ENCODE results near the gene SETDB1. TPM values are rescaled to one million over a fixed set of nuclear protein-coding genes. Genes with fewer than 3 reads are reported as not detected.
A peak's percentile ranks its signal among the peaks of the same experiment; 100 is the strongest.

SETDB1 gene
- total RNA-seq, 3 donors from 2014 or later, result 37.0 to 40.7 (median 40.7) TPM

DNA sequence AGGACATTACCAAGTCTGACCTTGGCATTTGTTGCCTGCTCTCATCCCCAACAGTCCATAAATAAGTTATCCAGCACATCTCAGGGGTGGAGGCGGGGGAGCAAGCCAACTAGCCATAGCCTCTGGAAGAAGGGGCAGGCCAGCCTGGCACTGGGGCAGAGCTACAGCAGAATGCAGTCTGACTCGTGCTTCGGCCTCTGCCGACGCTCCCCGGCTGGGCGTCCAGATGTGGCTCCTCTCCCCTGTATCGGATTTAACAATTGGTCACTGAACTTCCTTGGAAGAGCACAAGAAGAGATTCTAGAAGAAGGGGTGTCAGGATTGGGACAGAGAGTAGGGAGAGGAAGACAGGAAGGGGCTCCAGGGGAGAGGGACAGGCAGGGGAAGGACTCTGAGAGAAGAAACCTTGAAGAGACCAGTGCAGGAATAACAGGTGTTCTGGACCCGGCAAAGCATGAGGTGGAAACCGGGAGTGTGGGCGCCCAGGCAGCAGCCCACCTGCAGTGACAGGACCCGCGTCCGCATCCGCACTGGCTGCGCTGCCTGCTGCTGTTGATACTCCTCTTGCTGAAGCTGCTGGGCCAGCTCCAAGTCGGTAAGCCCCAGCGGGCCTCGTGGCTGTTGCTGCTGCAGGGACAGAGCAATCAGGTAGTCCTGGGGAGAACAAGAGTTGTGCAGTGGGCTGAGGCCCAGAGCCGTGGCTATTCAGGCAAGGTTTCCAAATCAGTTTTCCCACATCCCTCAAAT is 71.1 kb downstream of the SETDB1 start:
- ATAC-seq, result no peak

DNA sequence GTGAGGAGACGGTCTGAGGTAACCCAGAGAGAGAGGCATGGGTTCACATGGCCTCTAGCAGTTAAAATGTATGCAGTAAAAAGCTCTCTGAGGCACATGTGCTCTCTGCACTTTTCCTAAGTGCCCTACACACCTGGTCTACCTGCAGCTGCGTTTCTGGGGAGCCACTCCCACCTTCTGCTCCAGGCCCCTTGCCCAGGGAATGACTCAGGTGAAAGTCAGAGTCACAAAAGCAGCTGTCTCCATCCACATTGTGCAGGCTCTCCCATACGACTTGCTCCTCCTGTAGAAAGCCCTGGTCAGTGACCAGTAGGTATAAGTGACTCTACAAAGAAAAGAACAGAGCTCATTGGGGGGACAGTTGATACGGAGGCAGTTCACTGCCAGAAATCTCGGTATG is 71.8 kb downstream of the SETDB1 start:
- no peaks in the 10 kb centered on the region for H3K27me3 Mint-ChIP-seq (ENCODE audit: low read depth)
- DNase-seq (no peak), ATAC-seq (no peak)
- peaks cover 34% of the 10 kb centered on the region for H3K4me1 Mint-ChIP-seq (ENCODE audit: low read depth)
- H3K9me3 Mint-ChIP-seq, result no peaks in the 10 kb centered on the region
- H3K4me3 Mint-ChIP-seq, result no peak overlapping the region
- H3K36me3 Mint-ChIP-seq (ENCODE audit: insufficient read depth), result peaks cover 18% of the 10 kb centered on the region

More for the DNA sequence above, 71.1 kb downstream of the SETDB1 start:
- DNase-seq, result no peak
- peaks cover 16% of the 10 kb centered on the region for H3K36me3 Mint-ChIP-seq (ENCODE audit: insufficient read depth)
- H3K9me3 Mint-ChIP-seq, result no peaks in the 10 kb centered on the region
- no peaks in the 10 kb centered on the region for H3K27me3 Mint-ChIP-seq (ENCODE audit: low read depth)
- no peak overlapping the region for H3K4me3 Mint-ChIP-seq
- H3K4me1 Mint-ChIP-seq (ENCODE audit: low read depth), result peaks cover 28% of the 10 kb centered on the region

DNA sequence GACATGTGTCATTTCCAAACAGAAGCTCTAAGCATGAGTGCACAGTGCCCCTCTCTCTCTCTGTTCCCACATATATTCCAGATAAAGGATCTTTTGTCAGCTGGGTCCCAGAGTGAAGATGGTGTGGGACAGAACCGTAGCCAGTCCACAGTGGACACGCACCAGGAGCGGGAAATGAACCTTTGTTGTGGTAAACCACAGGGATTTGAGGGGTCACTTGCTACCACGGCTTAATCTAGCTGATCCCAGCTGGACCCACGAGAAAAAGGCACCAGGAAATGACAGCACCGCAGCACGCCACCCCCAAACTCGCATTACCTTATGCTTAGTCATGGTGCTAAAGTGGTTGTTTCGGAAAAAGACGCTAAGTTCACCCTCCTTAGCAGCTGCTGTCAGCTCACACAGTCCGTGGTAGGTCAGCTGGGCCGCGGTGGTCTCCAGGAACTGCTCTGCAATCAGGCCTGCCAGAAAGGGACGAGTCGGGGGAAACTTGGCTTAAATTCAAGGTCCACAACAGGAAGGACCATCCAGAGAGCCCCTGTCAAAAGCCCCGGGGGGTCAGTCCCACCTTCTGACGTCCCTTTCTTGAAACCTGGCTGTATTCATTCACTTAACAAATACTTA is 73.0 kb downstream of the SETDB1 start:
- Mint-ChIP-seq H3K27me3 (ENCODE audit: low read depth) (no peaks in the 10 kb centered on the region), H3K9me3 (no peaks in the 10 kb centered on the region), H3K36me3 (ENCODE audit: insufficient read depth) (peaks cover 18% of the 10 kb centered on the region), H3K4me1 (ENCODE audit: low read depth) (peaks cover 44% of the 10 kb centered on the region), H3K4me3 (no peak overlapping the region)
- DNase-seq, result no peak
- peak; percentile 61 to 70 for ATAC-seq

DNA sequence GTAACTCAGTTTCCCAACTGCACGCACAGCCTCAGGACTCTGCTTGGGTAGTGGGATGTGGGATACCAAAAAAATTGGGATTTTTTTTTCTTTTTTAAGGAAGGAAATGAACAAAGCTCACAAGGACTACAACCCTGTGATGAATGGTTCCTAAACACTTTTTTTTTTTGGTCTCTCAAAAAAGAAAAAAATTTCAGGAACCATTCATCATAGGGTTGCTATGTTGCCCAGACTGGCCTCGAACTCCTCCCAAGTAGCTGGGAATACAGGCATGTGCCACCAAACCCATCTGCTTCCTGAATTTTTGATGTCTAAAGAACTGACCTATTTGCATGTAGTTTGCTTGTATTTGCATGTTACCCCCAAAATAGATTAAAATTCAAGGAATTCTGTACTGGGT is 73.8 kb downstream of the SETDB1 start:
- no peak for DNase-seq
- no peak for ATAC-seq
- Mint-ChIP-seq H3K36me3 (ENCODE audit: insufficient read depth) (peaks cover 18% of the 10 kb centered on the region), H3K27me3 (ENCODE audit: low read depth) (no peaks in the 10 kb centered on the region), H3K9me3 (no peaks in the 10 kb centered on the region), H3K4me1 (ENCODE audit: low read depth) (peaks cover 49% of the 10 kb centered on the region), H3K4me3 (no peak overlapping the region)

DNA sequence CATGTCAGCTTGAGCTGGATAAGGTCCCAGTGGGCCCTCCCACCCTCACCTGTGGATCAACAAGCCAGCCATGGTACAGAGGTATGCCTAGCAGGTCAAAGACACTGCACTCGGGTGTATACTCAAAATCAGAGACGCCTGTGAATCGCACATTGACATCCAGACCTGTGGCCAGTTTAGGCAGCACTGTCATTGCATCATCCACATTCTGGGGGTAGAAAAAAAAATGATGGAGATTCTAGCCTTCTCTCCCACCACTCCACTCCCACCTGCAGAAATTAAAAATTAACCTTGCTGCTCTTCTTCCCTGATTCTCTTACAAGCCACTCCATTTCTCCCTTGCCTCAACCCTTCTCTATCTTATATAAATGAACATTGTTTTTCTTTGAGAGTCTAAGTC is 74.2 kb downstream of the SETDB1 start:
- no peaks in the 10 kb centered on the region for H3K27me3 Mint-ChIP-seq (ENCODE audit: low read depth)
- no peak for DNase-seq
- H3K36me3 Mint-ChIP-seq (ENCODE audit: insufficient read depth), result peaks cover 18% of the 10 kb centered on the region
- H3K9me3 Mint-ChIP-seq, result no peaks in the 10 kb centered on the region
- peaks cover 52% of the 10 kb centered on the region for H3K4me1 Mint-ChIP-seq (ENCODE audit: low read depth)
- no peak overlapping the region for H3K4me3 Mint-ChIP-seq
- no peak for ATAC-seq

DNA sequence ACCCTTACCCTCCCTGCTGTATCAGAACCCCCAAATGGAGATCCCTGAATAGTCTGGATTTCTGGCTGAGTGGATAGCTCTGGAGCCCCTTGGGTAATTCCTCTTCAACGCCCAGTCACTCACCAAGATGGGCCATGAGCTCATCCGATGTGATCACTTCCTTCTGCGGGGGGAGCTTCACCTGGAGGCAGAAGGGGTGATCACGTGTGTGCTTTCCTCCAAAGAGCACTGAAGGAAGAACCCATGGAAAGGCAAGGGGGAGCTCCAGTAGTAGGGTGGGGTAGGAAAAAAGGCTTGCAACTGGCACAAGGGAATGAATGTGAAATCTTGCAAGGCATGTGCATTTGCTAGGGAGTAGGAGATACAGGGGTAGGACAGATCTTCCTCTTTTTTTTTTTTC is 75.4 kb downstream of the SETDB1 start:
- Mint-ChIP-seq H3K9me3 (no peaks in the 10 kb centered on the region), H3K4me3 (no peak overlapping the region), H3K36me3 (ENCODE audit: insufficient read depth) (peaks cover 18% of the 10 kb centered on the region), H3K4me1 (ENCODE audit: low read depth) (peaks cover 60% of the 10 kb centered on the region), H3K27me3 (ENCODE audit: low read depth) (no peaks in the 10 kb centered on the region)
- ATAC-seq (no peak), DNase-seq (no peak)

DNA sequence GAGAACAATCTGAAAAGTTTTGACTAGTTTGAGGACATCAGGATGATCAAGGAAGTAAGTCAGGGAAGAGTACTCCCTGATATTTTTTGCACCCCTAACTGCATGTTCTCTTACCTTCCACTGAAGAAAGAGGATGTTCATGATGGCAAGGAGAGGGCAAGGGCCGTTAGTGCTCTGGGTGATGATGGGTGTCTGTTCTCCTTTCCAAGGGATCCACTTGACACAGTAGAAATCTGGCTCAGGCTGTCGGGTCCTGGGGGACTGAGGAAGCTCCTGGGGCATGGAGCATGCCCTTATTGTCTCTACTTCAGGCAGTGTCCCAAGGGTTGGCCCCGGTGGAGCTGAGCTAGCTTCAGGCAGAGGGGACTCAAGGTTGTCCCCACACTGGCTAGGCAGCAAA is 75.9 kb downstream of the SETDB1 start:
- no peak for ATAC-seq
- peaks cover 18% of the 10 kb centered on the region for H3K36me3 Mint-ChIP-seq (ENCODE audit: insufficient read depth)
- no peak for DNase-seq
- no peaks in the 10 kb centered on the region for H3K9me3 Mint-ChIP-seq
- peaks cover 64% of the 10 kb centered on the region for H3K4me1 Mint-ChIP-seq (ENCODE audit: low read depth)
- no peaks in the 10 kb centered on the region for H3K27me3 Mint-ChIP-seq (ENCODE audit: low read depth)
- H3K4me3 Mint-ChIP-seq, result no peak overlapping the region

DNA sequence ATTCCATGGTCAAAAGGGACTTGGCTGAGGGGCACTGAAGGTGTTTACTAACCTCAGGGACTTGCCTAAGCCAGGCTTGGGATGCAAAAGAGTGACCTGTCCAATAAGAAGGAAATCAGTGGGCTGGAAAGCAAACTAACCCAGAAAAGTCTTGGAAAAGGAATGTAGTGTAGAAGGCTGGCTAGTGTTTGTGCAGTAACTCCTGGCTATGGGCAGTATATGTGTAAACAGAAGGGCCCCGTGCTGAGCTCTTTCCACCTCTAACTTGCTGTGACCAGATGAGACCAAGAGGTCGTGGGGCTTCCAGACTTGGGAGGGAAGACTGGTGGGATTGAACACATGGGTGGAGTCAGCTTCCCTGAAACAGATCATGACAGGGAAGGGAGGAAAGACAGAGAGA is 76.4 kb downstream of the SETDB1 start:
- Mint-ChIP-seq H3K36me3 (ENCODE audit: insufficient read depth) (peaks cover 15% of the 10 kb centered on the region), H3K9me3 (no peaks in the 10 kb centered on the region), H3K4me3 (peak overlapping the region; percentile 67), H3K27me3 (ENCODE audit: low read depth) (no peaks in the 10 kb centered on the region), H3K4me1 (ENCODE audit: low read depth) (peaks cover 70% of the 10 kb centered on the region)
- ATAC-seq (no peak), DNase-seq (no peak)

DNA sequence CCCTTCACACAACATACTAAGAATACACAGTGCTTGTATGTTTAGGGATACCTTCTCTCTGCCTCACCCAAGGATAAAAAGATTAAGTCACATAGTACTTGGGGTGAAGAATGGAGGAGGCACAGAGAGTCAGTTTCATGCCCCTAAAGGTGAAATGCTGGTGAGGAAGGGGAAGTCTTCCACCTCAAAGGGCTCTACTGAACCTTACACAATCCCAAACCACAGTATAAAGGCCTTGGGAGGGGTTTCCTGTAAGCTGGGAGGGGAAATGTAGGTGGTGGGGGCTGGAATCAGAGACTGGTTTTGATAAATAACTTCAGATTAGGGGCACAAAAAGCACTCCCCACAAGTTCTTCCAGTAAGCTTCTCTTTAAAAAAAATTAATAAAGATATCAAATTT is 77.0 kb downstream of the SETDB1 start:
- H3K36me3 Mint-ChIP-seq (ENCODE audit: insufficient read depth), result peaks cover 15% of the 10 kb centered on the region
- H3K27me3 Mint-ChIP-seq (ENCODE audit: low read depth), result no peaks in the 10 kb centered on the region
- ATAC-seq (no peak), DNase-seq (no peak)
- H3K4me1 Mint-ChIP-seq (ENCODE audit: low read depth), result peaks cover 75% of the 10 kb centered on the region
- peak overlapping the region; percentile 67 for H3K4me3 Mint-ChIP-seq
- H3K9me3 Mint-ChIP-seq, result no peaks in the 10 kb centered on the region

DNA sequence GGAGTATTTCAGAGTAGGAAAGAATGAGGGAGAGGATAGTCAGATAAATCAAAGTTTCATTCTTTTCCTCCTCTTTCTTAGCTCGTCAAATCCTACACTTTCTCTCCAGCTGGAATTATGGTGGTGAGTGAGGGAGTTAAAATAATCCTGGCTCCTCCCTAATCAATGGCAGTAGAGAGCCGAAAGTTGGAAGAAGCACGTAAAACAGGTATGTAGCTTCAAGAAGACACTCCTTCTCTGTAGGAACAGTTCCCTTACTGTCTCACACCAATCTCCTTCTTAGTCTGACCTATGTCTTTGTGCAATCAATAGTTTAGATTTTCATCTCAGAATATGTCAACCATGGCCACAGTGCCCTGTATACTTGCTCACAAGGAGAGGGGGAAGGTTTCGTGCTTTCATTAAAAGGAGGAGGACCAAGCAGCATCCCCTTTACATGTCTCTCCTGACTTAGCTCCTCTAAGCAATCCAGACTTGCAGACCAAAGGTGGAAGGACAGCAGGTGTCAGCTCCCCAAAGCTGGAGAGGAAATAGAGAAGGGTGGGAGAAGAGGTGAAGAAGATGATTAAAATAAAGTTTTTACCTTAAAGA is 79.7 kb downstream of the SETDB1 start:
- Mint-ChIP-seq H3K4me1 (ENCODE audit: low read depth) (peaks cover 85% of the 10 kb centered on the region), H3K27me3 (ENCODE audit: low read depth) (no peaks in the 10 kb centered on the region), H3K4me3 (peak overlapping the region; percentile 98), H3K9me3 (no peaks in the 10 kb centered on the region), H3K36me3 (ENCODE audit: insufficient read depth) (peaks cover 12% of the 10 kb centered on the region)
- DNase-seq (no peak), ATAC-seq (no peak)

DNA sequence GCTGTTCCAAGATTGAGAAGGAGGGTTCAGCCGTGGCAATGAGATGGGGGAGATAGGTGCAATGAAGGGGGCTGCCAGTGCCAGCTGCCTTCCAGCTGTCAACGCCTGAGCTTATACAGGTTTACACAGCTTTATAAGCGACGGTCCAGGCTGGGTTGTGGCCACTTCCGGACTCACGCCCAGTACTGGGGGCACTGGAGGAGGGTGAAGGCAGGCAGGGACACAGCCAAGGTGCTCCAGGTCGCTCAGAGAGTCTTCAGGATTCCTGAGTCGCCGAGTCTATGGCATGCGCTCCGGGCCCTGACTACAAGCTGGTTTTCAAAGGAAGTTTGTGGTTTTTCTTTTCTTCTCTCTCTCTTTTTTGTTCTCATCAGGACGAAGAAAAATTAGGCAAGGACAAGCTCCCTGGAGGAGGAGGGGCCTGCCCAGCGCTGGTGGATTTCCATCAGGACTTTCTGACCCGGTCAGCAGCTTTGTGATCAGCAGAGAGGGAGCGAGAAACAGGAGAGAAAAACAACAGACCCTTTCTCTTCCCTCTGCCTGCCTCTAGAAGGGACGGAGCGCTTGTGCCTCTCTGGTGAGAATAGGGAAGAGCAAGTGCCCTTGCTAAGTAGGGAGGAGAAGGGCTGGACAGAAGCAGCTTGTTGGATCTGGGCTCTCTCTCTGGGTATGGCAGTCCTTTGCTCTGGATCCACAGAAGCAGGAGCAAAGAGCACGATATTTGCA is 80.3 kb downstream of the SETDB1 start, which contains the start of gene MINDY1:
MINDY1 (minus strand) TSS at position 576 of the 726 bp plus-strand sequence. CDS start 4,285 bp downstream, outside the sequence.
- DNase-seq (no peak), ATAC-seq (peak; percentile 18 to 39)
- H3K4me3 Mint-ChIP-seq, result peak within 1 kb of the TSS; percentile 98
- no peaks in the 10 kb centered on the region for H3K27me3 Mint-ChIP-seq (ENCODE audit: low read depth)
- peaks cover 85% of the 10 kb centered on the region for H3K4me1 Mint-ChIP-seq (ENCODE audit: low read depth)
- H3K9me3 Mint-ChIP-seq, result no peaks in the 10 kb centered on the region
- H3K36me3 Mint-ChIP-seq (ENCODE audit: insufficient read depth), result peaks cover 7% of the 10 kb centered on the region

DNA sequence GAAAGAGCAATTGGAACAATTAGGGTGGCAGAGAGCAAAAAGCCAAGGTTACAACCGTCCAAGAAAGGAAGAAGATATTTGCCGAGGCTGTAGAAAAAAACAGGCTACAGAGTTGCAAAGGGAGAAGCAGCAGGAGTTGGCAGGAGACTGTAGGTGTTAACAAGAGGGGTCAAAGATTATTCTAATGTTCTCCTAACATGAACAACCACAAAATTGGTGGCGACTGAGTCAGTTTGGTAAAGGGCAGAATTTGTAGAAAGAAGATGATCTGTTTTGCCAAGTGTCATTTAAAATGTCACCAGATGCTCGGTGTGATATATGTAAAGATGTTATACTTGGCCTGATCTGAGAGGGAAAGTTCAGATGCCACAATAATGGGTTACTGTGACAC is 81.7 kb downstream of the SETDB1 start:
- DNase-seq (no peak), ATAC-seq (no peak)
- Mint-ChIP-seq H3K27me3 (ENCODE audit: low read depth) (no peaks in the 10 kb centered on the region), H3K4me3 (peak overlapping the region; percentile 98), H3K4me1 (ENCODE audit: low read depth) (peaks cover 78% of the 10 kb centered on the region), H3K36me3 (ENCODE audit: insufficient read depth) (peaks cover 3% of the 10 kb centered on the region), H3K9me3 (no peaks in the 10 kb centered on the region)

DNA sequence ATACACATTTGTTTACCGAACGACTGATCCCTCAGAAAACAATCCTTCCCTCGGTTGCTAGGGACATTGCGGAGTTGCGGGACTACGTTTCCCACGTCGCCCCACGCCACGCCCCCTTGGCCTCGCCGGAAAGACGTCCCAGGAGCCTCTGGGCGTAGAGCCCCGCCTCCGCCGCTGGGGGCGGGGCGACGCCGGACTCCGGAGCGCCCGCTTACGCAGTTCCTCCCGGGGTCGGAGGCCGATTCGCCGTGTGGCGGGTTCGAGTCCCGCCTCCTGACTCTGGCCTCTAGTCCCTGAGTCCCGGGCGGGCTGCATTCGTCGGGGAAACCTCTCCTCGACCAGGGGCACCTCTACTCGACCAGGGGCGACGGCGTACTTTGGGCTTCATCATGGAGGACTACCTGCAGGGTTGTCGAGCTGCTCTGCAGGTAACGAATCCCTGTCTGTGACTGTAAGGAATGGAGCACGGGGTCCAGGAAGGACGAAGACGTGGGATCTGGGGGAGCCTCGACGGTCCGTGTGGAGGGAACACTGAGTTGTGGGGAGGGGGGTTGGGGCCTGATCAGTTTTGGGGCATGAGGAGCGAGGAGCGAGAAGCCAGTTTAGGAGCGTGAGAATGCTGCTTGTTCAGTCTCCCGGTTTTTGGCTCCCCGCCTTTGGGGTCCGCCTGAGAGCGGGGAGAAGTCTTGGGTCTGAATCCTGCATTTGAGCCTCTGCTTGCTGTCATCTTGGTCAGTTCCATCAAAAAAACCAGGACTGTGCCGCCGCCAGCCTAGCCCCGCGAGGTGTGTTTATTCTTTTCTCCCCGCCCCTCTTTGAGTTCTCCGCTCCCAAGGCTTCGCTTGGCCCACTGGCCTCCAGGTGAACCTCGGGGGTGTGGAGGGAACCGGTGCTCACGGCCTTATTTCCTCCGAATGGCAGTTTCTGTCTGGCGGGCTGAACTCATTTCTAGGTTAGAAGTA is 82.4 kb downstream of the SETDB1 start, which contains the start of gene PRUNE1:
PRUNE1 (plus strand) TSS at position 206 of the 962 bp plus-strand sequence; CDS start at position 390, 184 bp downstream.
- Mint-ChIP-seq H3K4me1 (ENCODE audit: low read depth) (peaks cover 78% of the 10 kb centered on the region), H3K36me3 (ENCODE audit: insufficient read depth) (peaks cover 3% of the 10 kb centered on the region), H3K27me3 (ENCODE audit: low read depth) (no peaks in the 10 kb centered on the region), H3K9me3 (no peaks in the 10 kb centered on the region), H3K4me3 (peak within 1 kb of the TSS; percentile 98)
- peak; percentile 95 for DNase-seq
- peak; percentile 90 to 92 for ATAC-seq
